DMS114 treated with DMSO at 0.1 percent for 48 hours (cell line): Measurements from ENCODE around the gene CCDC85C.
A peak's percentile ranks its signal among the peaks of the same experiment; 100 is the strongest.

Source experiments
- DNase-seq: peaks from one replicate; lab custom pipeline; 2025; ENCODE audit not compliant: unreplicated experiment; lab: John Stamatoyannopoulos, UW

Gene CCDC85C

DNA sequence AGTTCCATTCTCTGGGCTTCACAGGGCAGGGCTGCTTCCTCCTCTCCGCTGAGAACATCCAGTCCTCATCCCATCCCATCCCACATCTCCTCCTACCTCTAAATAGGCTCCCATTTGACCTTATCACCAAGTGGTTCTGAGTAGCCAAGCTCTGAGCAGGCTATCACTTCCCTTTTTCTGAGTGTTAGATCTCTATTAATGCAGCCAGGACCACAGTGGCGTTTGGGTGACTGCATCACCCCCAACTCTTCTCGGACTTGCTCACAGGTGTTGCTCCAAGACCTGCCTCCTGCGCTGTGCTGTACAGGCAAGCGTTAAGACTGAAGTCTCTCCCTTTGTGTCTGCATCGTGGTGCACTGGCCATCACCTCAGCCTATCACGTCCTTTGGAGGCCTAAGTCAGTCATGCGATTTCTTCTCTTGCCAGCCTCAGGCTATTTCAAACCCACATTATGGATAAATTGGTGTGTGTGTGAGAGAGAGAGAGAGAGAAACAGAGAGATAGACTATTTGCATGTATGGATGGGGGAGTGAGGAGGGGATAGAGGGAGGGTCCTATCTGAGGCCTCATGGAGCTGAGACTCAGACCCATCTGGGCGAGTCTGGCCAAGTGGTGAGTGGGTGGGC is 28.5 kb upstream of the CCDC85C start:
- no peak for DNase-seq

DNA sequence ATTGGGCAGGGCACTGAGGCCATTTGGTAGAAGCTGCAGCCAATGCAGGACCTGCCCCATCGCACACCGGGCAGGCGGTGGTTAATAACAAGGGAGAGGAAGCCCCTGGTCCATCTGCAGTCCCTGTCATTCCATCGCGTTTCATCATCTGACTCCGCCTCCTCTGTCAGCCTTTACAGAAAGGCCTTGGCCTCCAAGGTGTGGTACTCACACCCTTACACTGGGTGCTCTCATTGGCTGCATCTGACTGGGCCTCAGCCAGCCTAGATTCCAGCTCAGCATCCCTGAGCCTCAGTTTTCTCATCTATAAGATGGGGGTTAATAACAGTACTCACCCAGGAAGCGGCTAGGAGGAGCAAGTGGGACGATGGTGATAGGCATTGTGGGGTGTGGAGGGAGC is 26.2 kb upstream of the CCDC85C start:
- no peak for DNase-seq

DNA sequence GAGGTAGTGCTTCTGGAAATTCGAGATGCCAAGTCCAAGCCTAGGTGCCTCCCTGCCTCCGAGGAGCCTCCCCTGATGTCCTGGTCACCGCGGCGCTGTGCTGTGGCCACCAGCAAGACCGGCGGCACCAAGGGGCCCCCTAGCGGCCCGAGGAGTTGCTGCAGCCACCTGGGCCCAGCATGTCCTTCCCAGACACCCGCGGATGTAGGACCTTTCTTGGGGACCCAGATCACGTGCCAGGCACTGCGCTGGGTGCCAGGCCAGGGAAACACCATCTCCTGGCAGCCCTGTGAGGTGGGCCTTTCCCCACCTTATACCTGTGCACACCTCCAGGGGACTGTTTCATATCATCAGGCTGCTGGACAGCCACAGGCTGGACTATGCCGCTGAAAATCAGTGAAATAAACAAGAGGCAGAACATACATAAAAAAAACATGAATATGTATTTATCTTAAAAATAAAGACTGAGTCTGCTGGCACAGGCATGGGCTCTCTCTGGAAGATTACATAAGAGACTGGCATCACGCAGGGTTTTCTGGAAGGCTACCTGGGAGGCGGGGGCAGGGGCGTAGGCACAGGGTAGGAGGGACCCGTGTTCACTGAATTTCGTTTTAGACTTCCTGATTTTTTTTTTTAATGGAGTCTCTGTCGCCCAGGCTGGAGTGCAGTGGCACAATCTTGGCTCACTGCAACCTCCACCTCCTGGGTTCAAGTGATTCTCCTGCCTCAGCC is 25.0 kb upstream of the CCDC85C start:
- DNase-seq, result peak; percentile 21

DNA sequence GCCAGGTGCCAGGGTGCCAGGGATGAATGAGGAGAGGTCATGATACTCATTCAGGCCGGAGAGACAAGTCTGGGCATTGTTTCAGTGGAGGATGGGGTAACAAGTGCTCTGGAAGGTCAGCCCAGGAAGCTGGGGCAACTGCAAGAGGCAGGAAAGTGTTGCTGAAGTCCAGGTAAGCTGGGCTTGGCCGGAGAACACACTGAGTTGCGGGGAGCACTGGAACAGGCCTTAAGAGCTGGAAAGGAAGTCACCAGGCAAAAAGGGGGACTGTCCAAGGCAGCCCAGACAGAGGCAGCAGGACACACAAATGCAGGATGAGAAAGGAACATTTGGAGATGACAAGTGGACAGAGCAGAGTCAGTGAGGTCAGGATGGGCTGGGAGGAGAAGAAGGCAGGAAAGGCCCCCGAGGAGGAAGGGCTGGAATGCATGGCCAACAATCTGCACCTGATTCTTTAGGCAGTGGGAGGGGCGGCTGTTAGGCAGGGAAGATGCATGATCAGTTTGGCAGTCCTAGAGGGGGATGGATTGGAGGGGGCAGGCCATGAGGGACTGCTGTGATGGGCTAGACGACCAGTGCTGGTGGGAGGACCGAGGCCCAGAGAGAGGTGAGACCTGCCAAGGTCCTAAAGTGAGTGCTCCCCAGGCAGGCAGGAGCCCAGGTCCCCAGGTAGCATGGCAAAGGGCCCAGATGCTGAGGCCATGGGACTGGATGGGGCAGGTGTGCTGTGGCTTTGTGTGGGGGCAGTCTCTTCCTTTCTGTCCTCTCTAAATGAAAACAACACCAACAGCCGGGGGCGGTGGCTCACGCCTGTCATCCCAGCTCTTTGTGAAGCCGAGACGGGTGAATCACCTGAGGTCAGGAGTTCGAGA is 23.7 kb upstream of the CCDC85C start:
- DNase-seq, result no peak

DNA sequence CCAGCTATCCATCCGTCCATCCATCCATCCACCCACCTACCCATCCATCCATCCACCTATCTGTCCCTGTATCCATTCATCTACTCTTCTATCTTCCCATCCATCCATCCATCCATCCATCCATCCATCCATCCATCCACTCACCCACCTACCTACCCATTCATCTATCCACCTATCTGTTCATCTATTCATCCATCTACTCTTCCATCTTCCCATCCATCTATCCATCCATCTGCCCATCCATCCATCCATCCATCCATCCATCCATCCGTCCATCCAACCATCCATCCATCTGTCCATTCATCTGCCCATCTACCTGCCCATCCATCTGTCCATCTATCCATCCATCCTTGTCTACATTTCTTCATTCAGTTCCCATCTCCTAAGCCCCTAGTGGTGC is 23.1 kb upstream of the CCDC85C start:
- no peak for DNase-seq

DNA sequence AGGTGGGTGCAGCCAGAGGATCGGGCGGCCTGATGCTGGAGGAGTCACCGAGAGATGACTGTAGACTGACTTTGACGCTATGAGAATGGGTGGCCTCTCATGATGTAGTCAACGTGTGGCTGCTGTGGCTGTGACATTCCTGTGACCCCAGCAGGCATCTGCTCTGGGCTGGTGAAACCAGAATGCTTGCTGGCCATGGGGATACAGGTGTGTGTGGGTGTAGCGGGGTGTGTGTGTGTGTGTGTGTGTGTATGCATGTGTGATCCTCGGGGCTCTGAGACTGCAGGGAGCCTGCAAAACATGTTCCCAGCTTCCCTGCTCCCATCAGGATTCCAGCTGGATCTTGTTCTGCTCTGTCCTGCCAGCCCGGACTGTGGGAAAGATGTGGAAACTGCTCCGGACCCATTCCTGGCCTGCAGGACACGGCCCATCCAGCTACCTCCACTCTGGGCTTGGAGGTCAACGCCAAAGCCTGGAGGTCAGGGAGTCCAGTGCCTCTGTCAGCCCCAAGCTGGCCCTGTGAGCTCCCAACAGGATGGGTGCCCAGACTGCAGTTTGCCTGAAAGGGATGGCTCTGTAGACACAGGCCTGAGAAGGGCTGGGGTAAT is 22.1 kb upstream of the CCDC85C start:
- no peak for DNase-seq

DNA sequence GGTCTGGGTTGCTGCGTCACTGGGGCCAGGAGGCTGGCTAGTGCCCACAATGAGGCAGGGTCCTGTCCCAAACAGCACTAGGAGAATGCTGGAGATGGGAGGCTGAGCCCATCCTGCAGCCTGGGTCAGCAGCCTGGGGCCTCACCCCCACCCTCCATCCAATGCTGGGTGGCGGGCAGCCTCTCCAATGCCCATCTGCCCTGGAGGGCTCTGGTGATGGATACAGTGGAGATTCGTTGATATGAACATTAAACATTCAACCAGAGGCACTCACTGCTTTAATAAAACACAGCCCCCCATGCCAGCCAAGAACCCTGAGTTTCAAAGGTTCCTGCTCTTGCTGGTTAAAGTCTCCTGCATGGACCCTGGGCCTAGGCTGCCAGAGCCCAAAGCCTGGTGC is 21.5 kb upstream of the CCDC85C start:
- no peak for DNase-seq

DNA sequence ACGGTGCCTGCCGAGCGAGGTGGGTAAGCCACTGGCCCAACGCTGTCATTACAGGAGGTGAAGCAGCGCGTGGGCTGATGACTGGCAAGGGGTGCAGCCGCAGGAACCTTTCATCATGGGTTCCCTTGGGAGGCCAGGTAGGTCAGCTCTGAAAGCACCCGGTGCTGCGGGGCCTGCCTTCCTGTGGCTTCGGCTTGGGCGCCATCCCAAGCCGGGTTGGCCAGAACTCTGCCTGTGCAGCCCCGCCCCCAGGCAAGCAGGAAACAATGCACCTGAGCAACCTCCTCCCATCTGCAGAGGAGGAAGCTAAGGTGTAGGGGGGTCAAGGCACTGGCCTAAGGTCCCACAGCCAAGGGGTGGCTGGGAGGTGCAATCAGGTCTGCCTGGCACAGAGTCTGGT is 21.0 kb upstream of the CCDC85C start:
- DNase-seq, result no peak

DNA sequence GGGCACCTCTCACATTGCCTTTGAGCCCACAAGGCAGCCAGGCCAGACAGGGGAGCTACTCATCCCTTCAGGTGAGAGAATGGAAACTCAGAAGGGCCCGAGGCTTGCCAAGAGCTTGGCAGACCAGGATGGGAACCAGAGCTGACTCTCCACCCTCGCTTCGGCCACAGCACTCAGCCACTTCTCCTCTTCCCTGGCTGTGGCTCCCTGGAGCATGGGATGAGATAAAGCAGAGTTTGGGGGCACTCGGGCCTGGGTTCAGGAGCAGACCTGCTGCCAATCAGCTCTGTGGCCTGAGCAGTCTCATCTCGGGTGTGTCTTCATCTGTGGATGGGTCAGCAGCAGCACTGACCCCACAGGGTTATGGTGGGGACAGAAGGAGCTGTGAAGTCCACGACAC is 20.0 kb upstream of the CCDC85C start:
- DNase-seq, result no peak

DNA sequence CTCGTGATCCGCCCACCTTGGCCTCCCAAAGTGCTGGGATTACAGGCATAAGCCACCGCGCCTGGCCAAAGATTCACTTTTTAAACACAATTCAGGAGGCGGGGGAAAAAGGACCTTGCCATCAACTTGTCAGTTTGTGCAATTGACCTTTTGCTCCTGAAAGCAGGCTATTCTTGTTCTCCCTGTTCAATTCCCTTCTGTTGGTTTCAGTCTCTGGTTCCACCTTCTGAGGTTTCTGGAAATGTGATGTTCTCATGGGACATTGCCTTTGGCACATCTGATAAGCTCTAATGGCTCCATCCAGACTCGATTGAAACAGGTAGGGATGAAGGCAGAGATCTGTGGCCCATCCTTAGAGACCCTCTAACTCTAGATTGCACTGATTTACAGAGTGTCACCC is 17.9 kb upstream of the CCDC85C start:
- no peak for DNase-seq

DNA sequence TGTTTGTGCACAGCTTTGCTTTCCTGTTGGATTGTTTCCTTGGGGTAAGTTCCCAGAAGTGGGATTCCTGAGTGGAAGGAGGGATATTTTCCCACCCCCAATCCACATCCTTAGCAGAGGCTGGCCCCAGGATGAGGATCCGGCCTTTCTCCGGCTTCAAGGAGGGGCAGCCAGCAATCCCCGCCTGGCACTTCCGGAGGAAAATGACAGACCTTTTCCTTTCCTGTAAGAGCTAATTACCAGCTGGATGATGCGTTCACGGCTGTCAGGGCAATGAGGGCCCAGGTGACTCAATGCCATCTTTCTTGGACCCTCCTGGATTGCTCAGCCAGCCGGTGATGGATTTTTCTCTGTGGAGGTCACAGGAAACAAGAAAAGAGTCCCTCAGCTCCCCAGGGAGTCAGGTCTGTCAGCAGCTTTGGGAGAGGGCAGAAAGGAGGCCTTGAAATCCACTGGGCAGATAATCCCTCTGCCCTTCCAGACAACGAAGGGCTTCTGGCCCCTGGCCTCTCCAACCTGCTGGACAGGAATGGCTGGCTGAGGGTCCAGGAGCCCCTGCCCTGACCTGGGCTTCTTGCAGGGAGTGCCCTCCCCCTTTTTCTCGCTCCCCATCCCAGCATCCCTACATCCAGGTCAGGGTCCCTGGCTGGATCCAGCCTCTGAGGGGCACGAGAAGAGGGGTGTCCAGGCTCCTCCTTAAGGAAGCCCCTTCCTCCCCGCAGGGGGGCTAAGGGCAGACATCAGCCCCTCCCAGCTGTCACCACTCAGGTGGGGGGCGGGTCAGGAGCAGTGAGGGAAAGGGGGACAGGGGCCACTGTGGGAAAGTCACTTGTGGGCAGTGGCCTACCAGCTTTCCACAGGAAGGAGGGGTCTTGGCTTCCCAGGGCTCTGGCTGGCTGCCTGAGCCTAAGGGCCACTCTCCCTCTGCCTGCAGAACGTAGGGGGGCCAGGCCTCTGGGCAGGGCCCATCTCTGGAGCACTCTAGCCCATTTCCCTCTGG is 16.1 kb upstream of the CCDC85C start:
- no peak for DNase-seq

DNA sequence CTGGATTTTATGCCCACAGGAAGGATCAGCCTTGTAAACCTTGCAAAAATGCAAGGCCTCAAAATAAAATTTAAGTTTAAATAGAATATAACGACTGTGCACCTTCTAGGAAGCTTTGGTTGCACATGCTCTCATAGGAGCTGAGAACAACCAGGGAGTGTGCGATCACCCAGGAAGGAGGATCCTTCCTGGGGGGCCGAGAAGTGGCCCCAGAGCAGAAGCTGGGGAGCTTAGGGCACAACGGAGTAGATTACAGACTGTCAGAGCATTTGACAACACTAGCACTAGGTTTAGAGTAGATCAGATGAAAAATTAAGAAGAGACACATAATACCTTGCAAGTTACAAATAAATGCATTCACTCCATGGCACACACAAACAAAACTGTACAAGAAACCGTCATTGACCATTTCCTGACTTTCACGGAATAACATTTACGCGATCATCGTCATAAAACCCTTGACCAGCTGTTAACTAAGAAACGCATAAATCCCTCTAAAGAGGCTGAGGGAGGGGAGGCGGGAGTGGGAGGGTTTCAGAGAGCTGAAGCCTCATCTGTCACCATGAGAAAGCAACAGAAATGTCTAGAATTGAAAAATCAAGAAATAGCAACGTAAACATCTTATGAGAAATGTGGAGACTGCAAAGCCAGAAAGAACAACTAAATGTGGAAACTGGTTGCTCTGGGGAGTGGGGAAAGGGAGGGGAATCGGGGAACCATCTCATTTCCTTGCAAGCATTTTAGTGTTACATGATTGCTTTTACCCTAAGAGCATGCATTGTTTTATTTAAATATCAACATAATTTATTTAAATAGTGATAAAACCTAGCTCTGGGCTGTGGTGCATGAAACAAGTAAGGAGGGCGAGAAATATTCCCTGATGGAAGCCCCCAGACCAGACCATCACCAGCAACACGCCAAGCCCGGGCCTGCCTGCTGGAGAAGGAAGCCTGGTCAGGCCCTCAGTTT is 13.1 kb upstream of the CCDC85C start:
- no peak for DNase-seq

DNA sequence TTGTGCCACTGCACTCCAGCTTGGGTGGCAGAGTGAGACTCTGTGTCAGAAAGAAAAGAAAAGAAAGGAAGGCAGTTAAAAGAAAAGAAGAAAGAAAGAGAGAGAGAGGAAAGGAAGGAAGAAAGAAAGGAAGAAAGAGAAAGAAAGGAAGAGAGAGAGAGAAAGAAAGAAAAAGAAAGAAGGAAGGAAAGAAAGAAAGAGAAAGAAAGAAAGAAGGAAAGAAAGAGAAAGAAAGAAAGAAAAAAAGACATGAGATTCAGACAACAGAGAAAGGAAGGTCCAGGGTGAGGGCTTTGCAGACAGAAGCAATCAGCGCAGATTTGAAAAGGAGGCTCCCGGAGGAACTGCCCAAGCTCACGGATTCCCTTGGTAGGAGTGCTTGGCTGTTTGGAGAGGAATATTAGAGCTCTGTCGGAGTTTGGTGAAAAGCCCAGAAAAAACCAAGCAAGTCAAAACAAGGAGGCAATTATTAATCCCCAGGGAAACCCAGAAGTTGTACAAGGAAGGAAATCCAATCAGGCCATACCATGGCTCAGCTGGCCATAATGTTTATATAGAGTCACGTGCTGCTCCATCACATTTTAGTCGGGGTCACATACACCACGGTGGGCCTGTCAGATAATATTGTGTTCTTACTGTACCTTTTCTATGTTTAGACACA is 11.6 kb upstream of the CCDC85C start:
- DNase-seq, result no peak

DNA sequence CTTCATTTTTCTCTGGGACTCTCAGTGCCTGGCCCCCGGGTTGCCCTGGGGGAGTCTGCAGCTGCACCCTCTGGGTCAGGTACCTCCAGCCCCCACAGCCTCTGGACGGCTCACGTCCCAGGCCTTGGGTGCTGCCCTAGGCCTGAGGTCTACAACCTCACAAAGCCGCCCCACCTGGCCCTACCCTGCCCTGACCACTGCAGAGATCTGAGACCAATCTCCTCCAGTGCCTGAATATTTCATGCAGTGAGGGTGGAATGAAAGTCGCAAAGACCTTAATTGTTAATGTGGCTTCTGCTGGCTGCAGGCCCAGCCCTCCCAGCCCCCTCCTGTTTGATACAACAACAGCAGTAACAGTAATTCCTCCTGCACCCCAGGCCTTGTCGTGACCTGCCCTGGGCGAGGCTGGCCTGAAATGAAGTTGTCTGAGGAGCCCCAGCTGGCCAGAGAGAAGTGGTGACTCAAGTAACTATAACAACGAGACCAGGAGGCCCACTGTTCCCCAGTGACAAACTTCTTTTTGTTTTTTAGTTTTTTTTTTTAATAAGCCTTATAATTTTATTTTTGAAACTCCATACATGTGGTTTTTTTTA is 8.8 kb upstream of the CCDC85C start:
- no peak for DNase-seq

DNA sequence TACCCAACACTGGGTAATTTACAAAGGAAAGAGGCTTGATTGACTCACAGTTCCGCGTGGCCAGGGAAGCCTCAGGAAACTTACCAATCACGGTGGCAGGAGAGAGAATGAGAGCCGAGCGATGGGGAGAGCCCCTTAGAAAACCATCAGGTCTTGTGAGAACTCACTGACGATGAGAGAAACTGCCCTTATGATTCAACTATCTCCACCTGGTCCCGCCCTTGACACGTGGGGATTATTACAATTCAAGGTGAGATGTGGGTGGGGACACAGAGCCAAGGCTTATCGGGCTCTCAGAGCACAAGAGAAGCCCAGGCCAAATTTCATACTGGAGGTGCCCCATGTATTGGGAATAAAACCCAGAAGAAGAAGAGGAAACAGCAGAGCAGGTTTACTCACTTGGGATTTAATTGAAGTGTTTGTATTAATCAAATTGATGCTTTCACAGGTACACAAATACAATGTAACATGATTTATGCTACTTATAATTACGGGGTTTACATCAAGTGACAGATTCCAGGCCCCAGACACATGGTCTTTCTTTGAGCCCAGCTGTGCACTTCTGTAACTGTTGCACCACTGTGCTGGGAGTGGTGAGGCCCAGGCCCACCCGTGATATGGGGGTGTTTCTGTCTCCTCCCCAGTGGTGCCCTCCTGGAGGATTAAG is 8.2 kb upstream of the CCDC85C start:
- DNase-seq, result no peak

DNA sequence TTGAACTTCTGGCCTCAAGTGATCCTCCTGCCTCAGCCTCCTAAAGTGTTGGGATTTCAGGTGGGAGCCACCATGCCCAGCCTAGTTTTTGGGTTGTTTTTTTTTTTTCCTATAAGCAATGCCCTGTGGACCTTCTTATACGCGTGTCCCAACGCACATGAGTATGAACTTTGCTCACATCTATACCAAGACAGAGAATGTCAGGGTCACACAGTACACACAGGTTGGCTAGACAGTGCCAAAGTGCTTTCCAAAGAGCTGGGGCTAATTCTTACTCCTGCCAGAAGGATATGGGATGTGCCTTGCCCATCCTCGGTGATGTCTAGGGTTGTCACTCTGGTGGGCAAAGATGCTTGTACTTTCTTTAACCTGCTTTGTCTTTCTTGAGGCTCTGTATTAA is 7.6 kb upstream of the CCDC85C start:
- no peak for DNase-seq

DNA sequence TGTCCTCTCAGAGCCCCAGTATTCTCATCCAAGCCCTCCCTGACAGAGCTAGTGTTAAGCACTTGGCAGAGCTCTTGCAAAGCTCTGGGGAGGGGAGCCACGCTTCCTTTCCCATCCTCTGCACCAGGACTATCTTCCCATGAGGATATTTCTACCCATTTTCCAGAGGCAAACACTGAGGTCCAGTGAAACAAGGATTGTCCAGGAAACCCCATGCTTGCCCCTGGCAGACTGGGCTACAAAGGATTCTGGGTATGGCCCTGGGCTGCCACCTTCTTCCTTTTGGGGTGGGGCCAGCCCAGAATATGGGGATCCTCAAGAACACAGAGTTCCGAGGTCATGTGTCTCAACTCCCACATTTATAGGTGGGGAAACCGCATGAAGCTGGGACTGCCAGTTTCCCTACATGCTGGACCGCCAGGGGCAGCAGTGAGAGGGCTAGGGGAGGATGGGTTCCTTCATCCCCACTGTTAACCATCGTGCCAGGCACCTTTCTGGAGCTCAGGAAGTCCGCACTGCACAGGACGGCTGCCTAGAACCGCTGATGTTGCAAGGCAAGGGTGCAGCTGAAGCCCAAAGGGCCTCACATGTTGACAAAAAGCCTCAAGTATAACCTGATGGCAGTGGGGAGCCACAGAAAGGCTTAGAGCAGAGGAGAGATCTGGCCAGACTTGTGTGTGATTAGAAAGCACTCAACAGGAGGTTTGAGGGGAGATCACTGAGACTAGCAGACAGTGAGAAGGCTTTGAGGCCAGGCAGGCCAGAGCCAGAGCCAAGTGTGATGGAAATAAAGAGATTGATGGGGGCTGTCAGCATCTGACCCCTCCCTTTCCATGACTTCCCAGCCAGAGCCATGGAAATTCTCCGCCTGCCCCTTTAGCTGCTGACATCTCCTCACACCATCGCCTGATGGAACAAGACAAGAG is 5.5 kb upstream of the CCDC85C start:
- DNase-seq, result no peak
